ENCODE data around the gene LRRC74A.
A peak's percentile ranks its signal among the peaks of the same experiment; 100 is the strongest.

LRRC74A gene

GRCh38 chr14:76900682-76901081 is 74.5 kb downstream of the LRRC74A start:
- no peak for DNase-seq (ENCODE audit: insufficient read length, low spot score)
- TF ChIP-seq PAX5 (IDR thresholded peaks at IDR 0.05; ENCODE audit: insufficient read depth, low read length, severe bottlenecking) (no peak), POLR2A (IDR thresholded peaks at IDR 0.05; ENCODE audit: low read depth, low read length) (no peak), POU2F2 (IDR thresholded peaks at IDR 0.05; ENCODE audit: low read depth, low read length) (no peak), TAF1 (IDR thresholded peaks at IDR 0.05; ENCODE audit: low read depth, low read length) (no peak), SPI1 (IDR thresholded peaks at IDR 0.05; ENCODE audit: low read depth, low read length) (no peak), POLR2AphosphoS5 (IDR thresholded peaks at IDR 0.05; ENCODE audit: low read depth, low read length) (no peak)
- no peak for FAIRE-seq

GRCh38 chr14:76901171-76902055 is 75.2 kb downstream of the LRRC74A start:
- TF ChIP-seq POLR2AphosphoS5 (IDR thresholded peaks at IDR 0.05; ENCODE audit: low read depth, low read length) (no peak), POLR2A (IDR thresholded peaks at IDR 0.05; ENCODE audit: low read depth, low read length) (no peak), PAX5 (IDR thresholded peaks at IDR 0.05; ENCODE audit: insufficient read depth, low read length, severe bottlenecking) (no peak), POU2F2 (IDR thresholded peaks at IDR 0.05; ENCODE audit: low read depth, low read length) (no peak), TAF1 (IDR thresholded peaks at IDR 0.05; ENCODE audit: low read depth, low read length) (no peak), SPI1 (IDR thresholded peaks at IDR 0.05; ENCODE audit: low read depth, low read length) (no peak)
- DNase-seq (ENCODE audit: insufficient read length, low spot score), result no peak
- FAIRE-seq, result no peak

GRCh38 chr14:76902591-76902990 is 76.4 kb downstream of the LRRC74A start:
- no peak for TF ChIP-seq PAX5 (IDR thresholded peaks at IDR 0.05; ENCODE audit: insufficient read depth, low read length, severe bottlenecking)
- no peak for TF ChIP-seq SPI1 (IDR thresholded peaks at IDR 0.05; ENCODE audit: low read depth, low read length)
- TF ChIP-seq POLR2AphosphoS5 (IDR thresholded peaks at IDR 0.05; ENCODE audit: low read depth, low read length), result no peak
- no peak for TF ChIP-seq TAF1 (IDR thresholded peaks at IDR 0.05; ENCODE audit: low read depth, low read length)
- no peak for TF ChIP-seq POU2F2 (IDR thresholded peaks at IDR 0.05; ENCODE audit: low read depth, low read length)
- TF ChIP-seq POLR2A (IDR thresholded peaks at IDR 0.05; ENCODE audit: low read depth, low read length), result no peak
- DNase-seq (ENCODE audit: insufficient read length, low spot score), result no peak
- no peak for FAIRE-seq

- DNase-seq (ENCODE audit: insufficient read length, low spot score) (no peak), FAIRE-seq (no peak)
- TF ChIP-seq SPI1 (IDR thresholded peaks at IDR 0.05; ENCODE audit: low read depth, low read length), result no peak
- no peak for TF ChIP-seq POU2F2 (IDR thresholded peaks at IDR 0.05; ENCODE audit: low read depth, low read length)
- TF ChIP-seq PAX5 (IDR thresholded peaks at IDR 0.05; ENCODE audit: insufficient read depth, low read length, severe bottlenecking), result no peak
- no peak for TF ChIP-seq TAF1 (IDR thresholded peaks at IDR 0.05; ENCODE audit: low read depth, low read length)
- no peak for TF ChIP-seq POLR2A (IDR thresholded peaks at IDR 0.05; ENCODE audit: low read depth, low read length)
- TF ChIP-seq POLR2AphosphoS5 (IDR thresholded peaks at IDR 0.05; ENCODE audit: low read depth, low read length), result no peak
These were observed 78.0 kb downstream of the LRRC74A start for GRCh38 chr14:76904100-76904739.

- DNase-seq (ENCODE audit: insufficient read length, low spot score) (peak; percentile 66), FAIRE-seq (peak; percentile 82)
- TF ChIP-seq TAF1 (IDR thresholded peaks at IDR 0.05; ENCODE audit: low read depth, low read length) (no peak), POU2F2 (IDR thresholded peaks at IDR 0.05; ENCODE audit: low read depth, low read length) (peak; percentile 65; the same call in 1 of the 2 replicates), SPI1 (IDR thresholded peaks at IDR 0.05; ENCODE audit: low read depth, low read length) (peak; percentile 99), POLR2A (IDR thresholded peaks at IDR 0.05; ENCODE audit: low read depth, low read length) (no peak), POLR2AphosphoS5 (IDR thresholded peaks at IDR 0.05; ENCODE audit: low read depth, low read length) (no peak), PAX5 (IDR thresholded peaks at IDR 0.05; ENCODE audit: insufficient read depth, low read length, severe bottlenecking) (no peak)
These were observed 78.7 kb downstream of the LRRC74A start for GRCh38 chr14:76904740-76905569.

GRCh38 chr14:76908834-76909233 is 82.6 kb downstream of the LRRC74A start:
- DNase-seq (ENCODE audit: insufficient read length, low spot score), result peak; percentile 57
- peak; percentile 64 for FAIRE-seq
- TF ChIP-seq TAF1 (IDR thresholded peaks at IDR 0.05; ENCODE audit: low read depth, low read length), result no peak
- TF ChIP-seq SPI1 (IDR thresholded peaks at IDR 0.05; ENCODE audit: low read depth, low read length), result peak; percentile 57

GRCh38 chr14:76909266-76909665 is 83.1 kb downstream of the LRRC74A start:
- TF ChIP-seq TAF1 (IDR thresholded peaks at IDR 0.05; ENCODE audit: low read depth, low read length) (no peak), SPI1 (IDR thresholded peaks at IDR 0.05; ENCODE audit: low read depth, low read length) (no peak), POU2F2 (IDR thresholded peaks at IDR 0.05; ENCODE audit: low read depth, low read length) (no peak), POLR2AphosphoS5 (IDR thresholded peaks at IDR 0.05; ENCODE audit: low read depth, low read length) (no peak), POLR2A (IDR thresholded peaks at IDR 0.05; ENCODE audit: low read depth, low read length) (no peak), PAX5 (IDR thresholded peaks at IDR 0.05; ENCODE audit: insufficient read depth, low read length, severe bottlenecking) (no peak)
- no peak for DNase-seq (ENCODE audit: insufficient read length, low spot score)
- FAIRE-seq, result no peak

- TF ChIP-seq SPI1 (IDR thresholded peaks at IDR 0.05; ENCODE audit: low read depth, low read length), result no peak
- no peak for TF ChIP-seq POLR2AphosphoS5 (IDR thresholded peaks at IDR 0.05; ENCODE audit: low read depth, low read length)
- no peak for TF ChIP-seq POU2F2 (IDR thresholded peaks at IDR 0.05; ENCODE audit: low read depth, low read length)
- no peak for TF ChIP-seq POLR2A (IDR thresholded peaks at IDR 0.05; ENCODE audit: low read depth, low read length)
- no peak for TF ChIP-seq PAX5 (IDR thresholded peaks at IDR 0.05; ENCODE audit: insufficient read depth, low read length, severe bottlenecking)
- no peak for TF ChIP-seq TAF1 (IDR thresholded peaks at IDR 0.05; ENCODE audit: low read depth, low read length)
- no peak for DNase-seq (ENCODE audit: insufficient read length, low spot score)
- no peak for FAIRE-seq
These were observed 84.2 kb downstream of the LRRC74A start for GRCh38 chr14:76910371-76910890.
